ENCODE results near the gene GFRA4.

The GFRA4 gene

DNA sequence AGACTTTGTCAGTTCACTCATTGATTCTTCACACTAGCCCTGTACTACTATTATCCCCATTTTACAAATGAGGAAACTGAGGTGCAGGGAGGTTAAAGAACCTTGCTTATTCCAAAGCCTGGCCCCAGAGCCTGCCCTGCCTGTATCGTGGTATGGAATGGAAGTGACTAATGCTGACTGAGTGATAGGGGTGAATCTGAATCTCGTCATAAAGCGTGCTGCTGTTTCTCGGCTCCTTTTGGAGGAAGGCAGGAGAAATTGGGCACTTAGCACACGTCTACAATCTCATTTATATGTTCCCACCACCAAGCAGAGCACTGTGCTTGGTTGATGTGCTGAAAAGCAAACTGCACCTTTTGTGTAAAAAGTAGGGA lies 17.1 kb downstream of the GFRA4 start:
- no peak for ATAC-seq
- TF ChIP-seq ZNF8 (CRISPR knock-in tag; IDR thresholded peaks at IDR 0.05) (no peak), GLIS3 (CRISPR knock-in tag; IDR thresholded peaks at IDR 0.05) (no peak), TCF4 (CRISPR knock-in tag; IDR thresholded peaks at IDR 0.05; ENCODE audit: borderline replicate concordance) (no peak), SNAI2 (CRISPR knock-in tag; IDR thresholded peaks at IDR 0.05) (no peak), ESRRG (CRISPR knock-in tag; IDR thresholded peaks at IDR 0.05) (no peak), ZFP3 (CRISPR knock-in tag; IDR thresholded peaks at IDR 0.05) (no peak), RARB (CRISPR knock-in tag; IDR thresholded peaks at IDR 0.05) (no peak), CSDC2 (CRISPR knock-in tag; IDR thresholded peaks at IDR 0.05) (no peak), TOX (CRISPR knock-in tag; IDR thresholded peaks at IDR 0.05; ENCODE audit: borderline replicate concordance) (no peak), ARNTL (CRISPR knock-in tag; IDR thresholded peaks at IDR 0.05; ENCODE audit: borderline replicate concordance, low read depth) (no peak)
- TF ChIP-seq, protein P1, sequence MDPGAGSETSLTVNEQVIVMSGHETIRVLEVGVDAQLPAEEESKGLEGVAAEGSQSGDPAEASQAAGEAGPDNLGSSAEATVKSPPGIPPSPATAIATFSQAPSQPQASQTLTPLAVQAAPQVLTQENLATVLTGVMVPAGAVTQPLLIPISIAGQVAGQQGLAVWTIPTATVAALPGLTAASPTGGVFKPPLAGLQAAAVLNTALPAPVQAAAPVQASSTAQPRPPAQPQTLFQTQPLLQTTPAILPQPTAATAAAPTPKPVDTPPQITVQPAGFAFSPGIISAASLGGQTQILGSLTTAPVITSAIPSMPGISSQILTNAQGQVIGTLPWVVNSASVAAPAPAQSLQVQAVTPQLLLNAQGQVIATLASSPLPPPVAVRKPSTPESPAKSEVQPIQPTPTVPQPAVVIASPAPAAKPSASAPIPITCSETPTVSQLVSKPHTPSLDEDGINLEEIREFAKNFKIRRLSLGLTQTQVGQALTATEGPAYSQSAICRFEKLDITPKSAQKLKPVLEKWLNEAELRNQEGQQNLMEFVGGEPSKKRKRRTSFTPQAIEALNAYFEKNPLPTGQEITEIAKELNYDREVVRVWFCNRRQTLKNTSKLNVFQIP (CRISPR knock-in tag; IDR thresholded peaks at IDR 0.05; ENCODE audit: borderline replicate concordance, low read depth), result no peak
- TF ChIP-seq, protein P2, sequence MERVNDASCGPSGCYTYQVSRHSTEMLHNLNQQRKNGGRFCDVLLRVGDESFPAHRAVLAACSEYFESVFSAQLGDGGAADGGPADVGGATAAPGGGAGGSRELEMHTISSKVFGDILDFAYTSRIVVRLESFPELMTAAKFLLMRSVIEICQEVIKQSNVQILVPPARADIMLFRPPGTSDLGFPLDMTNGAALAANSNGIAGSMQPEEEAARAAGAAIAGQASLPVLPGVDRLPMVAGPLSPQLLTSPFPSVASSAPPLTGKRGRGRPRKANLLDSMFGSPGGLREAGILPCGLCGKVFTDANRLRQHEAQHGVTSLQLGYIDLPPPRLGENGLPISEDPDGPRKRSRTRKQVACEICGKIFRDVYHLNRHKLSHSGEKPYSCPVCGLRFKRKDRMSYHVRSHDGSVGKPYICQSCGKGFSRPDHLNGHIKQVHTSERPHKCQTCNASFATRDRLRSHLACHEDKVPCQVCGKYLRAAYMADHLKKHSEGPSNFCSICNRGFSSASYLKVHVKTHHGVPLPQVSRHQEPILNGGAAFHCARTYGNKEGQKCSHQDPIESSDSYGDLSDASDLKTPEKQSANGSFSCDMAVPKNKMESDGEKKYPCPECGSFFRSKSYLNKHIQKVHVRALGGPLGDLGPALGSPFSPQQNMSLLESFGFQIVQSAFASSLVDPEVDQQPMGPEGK (CRISPR knock-in tag; IDR thresholded peaks at IDR 0.05; ENCODE audit: borderline replicate concordance), result no peak
- TF ChIP-seq, protein P3, sequence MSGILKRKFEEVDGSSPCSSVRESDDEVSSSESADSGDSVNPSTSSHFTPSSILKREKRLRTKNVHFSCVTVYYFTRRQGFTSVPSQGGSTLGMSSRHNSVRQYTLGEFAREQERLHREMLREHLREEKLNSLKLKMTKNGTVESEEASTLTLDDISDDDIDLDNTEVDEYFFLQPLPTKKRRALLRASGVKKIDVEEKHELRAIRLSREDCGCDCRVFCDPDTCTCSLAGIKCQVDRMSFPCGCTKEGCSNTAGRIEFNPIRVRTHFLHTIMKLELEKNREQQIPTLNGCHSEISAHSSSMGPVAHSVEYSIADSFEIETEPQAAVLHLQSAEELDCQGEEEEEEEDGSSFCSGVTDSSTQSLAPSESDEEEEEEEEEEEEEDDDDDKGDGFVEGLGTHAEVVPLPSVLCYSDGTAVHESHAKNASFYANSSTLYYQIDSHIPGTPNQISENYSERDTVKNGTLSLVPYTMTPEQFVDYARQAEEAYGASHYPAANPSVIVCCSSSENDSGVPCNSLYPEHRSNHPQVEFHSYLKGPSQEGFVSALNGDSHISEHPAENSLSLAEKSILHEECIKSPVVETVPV (CRISPR knock-in tag; IDR thresholded peaks at IDR 0.05), result no peak

DNA sequence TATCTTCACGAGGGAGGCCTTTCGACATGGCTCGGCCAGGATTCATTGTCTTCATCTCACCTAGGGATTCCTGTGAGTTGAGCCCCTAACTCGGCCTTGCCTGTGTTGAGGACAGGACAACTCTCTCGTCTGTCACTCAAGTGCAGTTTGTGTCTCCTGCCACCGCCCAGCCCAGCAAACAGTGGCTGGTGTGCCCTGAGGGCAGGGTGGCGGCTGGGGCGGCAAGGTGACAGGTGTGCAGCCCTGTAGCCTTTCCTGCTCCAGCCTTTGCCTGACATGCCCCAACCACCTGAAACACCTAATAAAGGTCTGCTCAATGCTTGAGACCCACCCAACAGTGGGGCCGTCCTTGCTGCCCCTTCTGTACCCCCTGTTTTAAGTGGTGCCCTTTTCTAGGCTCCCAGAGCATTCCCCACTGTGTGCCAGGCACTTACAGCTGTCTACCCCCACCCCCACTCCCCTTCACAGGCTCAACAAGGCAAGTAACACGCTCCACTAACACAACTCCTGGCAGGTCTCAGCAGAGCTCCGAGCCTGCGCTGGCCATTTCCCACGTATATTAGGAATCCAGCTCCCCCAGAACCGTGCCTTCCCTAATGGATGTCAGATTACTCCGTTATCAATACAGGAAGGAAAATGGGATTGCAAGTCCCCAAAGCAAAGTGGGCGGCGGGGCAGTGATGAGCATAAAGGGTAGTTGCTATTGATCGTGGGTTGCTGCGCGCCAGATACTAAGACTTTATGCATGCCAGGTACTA lies 17.7 kb downstream of the GFRA4 start:
- no peak for TF ChIP-seq ESRRG (CRISPR knock-in tag; IDR thresholded peaks at IDR 0.05)
- TF ChIP-seq, protein P4, sequence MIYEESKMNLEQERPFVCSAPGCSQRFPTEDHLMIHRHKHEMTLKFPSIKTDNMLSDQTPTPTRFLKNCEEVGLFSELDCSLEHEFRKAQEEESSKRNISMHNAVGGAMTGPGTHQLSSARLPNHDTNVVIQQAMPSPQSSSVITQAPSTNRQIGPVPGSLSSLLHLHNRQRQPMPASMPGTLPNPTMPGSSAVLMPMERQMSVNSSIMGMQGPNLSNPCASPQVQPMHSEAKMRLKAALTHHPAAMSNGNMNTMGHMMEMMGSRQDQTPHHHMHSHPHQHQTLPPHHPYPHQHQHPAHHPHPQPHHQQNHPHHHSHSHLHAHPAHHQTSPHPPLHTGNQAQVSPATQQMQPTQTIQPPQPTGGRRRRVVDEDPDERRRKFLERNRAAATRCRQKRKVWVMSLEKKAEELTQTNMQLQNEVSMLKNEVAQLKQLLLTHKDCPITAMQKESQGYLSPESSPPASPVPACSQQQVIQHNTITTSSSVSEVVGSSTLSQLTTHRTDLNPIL (CRISPR knock-in tag; IDR thresholded peaks at IDR 0.05; ENCODE audit: low read depth), result no peak
- TF ChIP-seq ZFP30 (CRISPR knock-in tag; IDR thresholded peaks at IDR 0.05), result no peak
- no peak for TF ChIP-seq RARB (CRISPR knock-in tag; IDR thresholded peaks at IDR 0.05)
- TF ChIP-seq ZNF8 (CRISPR knock-in tag; IDR thresholded peaks at IDR 0.05), result no peak
- TF ChIP-seq, protein P1 (CRISPR knock-in tag; IDR thresholded peaks at IDR 0.05; ENCODE audit: borderline replicate concordance, low read depth), result no peak
- TF ChIP-seq, protein P3 (CRISPR knock-in tag; IDR thresholded peaks at IDR 0.05), result no peak
- no peak for TF ChIP-seq ISL1 (CRISPR knock-in tag; IDR thresholded peaks at IDR 0.05)
- ATAC-seq, result no peak

DNA sequence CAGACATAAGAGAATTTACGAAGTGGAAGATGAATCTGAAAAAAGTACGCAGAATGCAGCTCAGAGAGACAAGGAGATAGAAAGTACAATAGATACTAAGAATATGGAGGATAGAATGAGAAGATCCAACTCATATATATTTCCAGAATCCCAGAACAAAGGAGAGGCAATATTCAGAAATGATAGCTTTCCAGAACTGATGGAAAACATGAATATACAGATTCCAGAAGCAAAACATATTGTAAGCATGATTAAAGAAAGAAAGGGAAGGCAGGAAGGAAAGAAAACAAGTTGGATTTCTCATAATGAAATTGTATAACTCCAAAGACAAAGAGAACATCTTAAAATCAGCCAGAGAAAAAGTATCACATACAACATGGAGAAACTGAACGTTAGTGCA lies 22.9 kb downstream of the GFRA4 start:
- no peak for ATAC-seq
- TF ChIP-seq OSR1 (CRISPR knock-in tag; IDR thresholded peaks at IDR 0.05) (no peak), GLIS3 (CRISPR knock-in tag; IDR thresholded peaks at IDR 0.05) (no peak), ZNF565 (CRISPR knock-in tag; conservative IDR thresholded peaks at IDR 0.05; ENCODE audit: low read depth) (no peak), ZC3H10 (CRISPR knock-in tag; IDR thresholded peaks at IDR 0.05) (no peak), ZFP30 (CRISPR knock-in tag; IDR thresholded peaks at IDR 0.05) (no peak), ZNF8 (CRISPR knock-in tag; IDR thresholded peaks at IDR 0.05) (no peak), ESRRG (CRISPR knock-in tag; IDR thresholded peaks at IDR 0.05) (no peak)
- TF ChIP-seq, protein P4 (CRISPR knock-in tag; IDR thresholded peaks at IDR 0.05; ENCODE audit: low read depth), result no peak
- TF ChIP-seq, protein P3 (CRISPR knock-in tag; IDR thresholded peaks at IDR 0.05), result no peak
- TF ChIP-seq, protein P1 (CRISPR knock-in tag; IDR thresholded peaks at IDR 0.05; ENCODE audit: borderline replicate concordance, low read depth), result no peak
